Islet of Langerhans (tissue), 1 donor: ENCODE results near the gene TBC1D1.

Source experiments
- FAIRE-seq: peaks from one replicate; lab custom pipeline; 2011; peaks lifted over from hg19 to GRCh38; lab: Jason Lieb, UNC

The TBC1D1 gene

GRCh38 chr4:37890801-37891259 is at the start of gene TBC1D1:
Gene TBC1D1 (plus strand): TSS chr4:37891084. CDS start chr4:37902096, 11,012 bp downstream.
- FAIRE-seq, result no peak

GRCh38 chr4:37844204-37844603 is 46.7 kb upstream of the TBC1D1 start:
- no peak for FAIRE-seq

- FAIRE-seq, result no peak
Observed at GRCh38 chr4:37845201-37845600, 45.7 kb upstream of the TBC1D1 start.

- FAIRE-seq, result no peak
Observed at GRCh38 chr4:37847311-37847884, 43.5 kb upstream of the TBC1D1 start.

GRCh38 chr4:37852376-37852775 is 38.5 kb upstream of the TBC1D1 start:
- no peak for FAIRE-seq

GRCh38 chr4:37858112-37858511 is 32.8 kb upstream of the TBC1D1 start:
- FAIRE-seq, result no peak

- FAIRE-seq, result no peak
Observed at GRCh38 chr4:37858872-37859271, 32.0 kb upstream of the TBC1D1 start.

GRCh38 chr4:37860266-37860665 is 30.6 kb upstream of the TBC1D1 start:
- FAIRE-seq, result no peak

GRCh38 chr4:37862961-37863360 is 27.9 kb upstream of the TBC1D1 start:
- FAIRE-seq, result no peak

- no peak for FAIRE-seq
Observed at GRCh38 chr4:37864786-37865185, 26.1 kb upstream of the TBC1D1 start.

- no peak for FAIRE-seq
Observed at GRCh38 chr4:37865450-37865849, 25.4 kb upstream of the TBC1D1 start.

- no peak for FAIRE-seq
Observed at GRCh38 chr4:37867102-37867501, 23.8 kb upstream of the TBC1D1 start.

GRCh38 chr4:37868238-37868637 is 22.6 kb upstream of the TBC1D1 start:
- FAIRE-seq, result no peak

GRCh38 chr4:37872310-37872988 is 18.4 kb upstream of the TBC1D1 start:
- FAIRE-seq, result no peak

GRCh38 chr4:37873386-37873785 is 17.5 kb upstream of the TBC1D1 start:
- FAIRE-seq, result peak; percentile 99

- no peak for FAIRE-seq
Observed at GRCh38 chr4:37876156-37876555, 14.7 kb upstream of the TBC1D1 start.

GRCh38 chr4:37879365-37879764 is 11.5 kb upstream of the TBC1D1 start:
- FAIRE-seq, result no peak

GRCh38 chr4:37881811-37882210 is 9.1 kb upstream of the TBC1D1 start:
- no peak for FAIRE-seq

- FAIRE-seq, result no peak
Observed at GRCh38 chr4:37882665-37883296, 8.1 kb upstream of the TBC1D1 start.

GRCh38 chr4:37884855-37885487 is 5.9 kb upstream of the TBC1D1 start:
- no peak for FAIRE-seq

GRCh38 chr4:37885496-37885895 is 5.4 kb upstream of the TBC1D1 start:
- no peak for FAIRE-seq

- FAIRE-seq, result no peak
Observed at GRCh38 chr4:37889849-37890800, 759 bp upstream of the TBC1D1 start.
